Retina (tissue), 1 donor: ENCODE results near the gene TARDBP.
"Not testable (repeated sequence)": the region's sequence is repeated elsewhere in the genome, so short reads cannot be mapped to it uniquely, and the experiment has no call there.

ENCODE experiments used
- DNase-seq: peaks from one replicate; pipeline ENCODE4 v3.0.0-alpha.2; 2016

TARDBP gene

DNA sequence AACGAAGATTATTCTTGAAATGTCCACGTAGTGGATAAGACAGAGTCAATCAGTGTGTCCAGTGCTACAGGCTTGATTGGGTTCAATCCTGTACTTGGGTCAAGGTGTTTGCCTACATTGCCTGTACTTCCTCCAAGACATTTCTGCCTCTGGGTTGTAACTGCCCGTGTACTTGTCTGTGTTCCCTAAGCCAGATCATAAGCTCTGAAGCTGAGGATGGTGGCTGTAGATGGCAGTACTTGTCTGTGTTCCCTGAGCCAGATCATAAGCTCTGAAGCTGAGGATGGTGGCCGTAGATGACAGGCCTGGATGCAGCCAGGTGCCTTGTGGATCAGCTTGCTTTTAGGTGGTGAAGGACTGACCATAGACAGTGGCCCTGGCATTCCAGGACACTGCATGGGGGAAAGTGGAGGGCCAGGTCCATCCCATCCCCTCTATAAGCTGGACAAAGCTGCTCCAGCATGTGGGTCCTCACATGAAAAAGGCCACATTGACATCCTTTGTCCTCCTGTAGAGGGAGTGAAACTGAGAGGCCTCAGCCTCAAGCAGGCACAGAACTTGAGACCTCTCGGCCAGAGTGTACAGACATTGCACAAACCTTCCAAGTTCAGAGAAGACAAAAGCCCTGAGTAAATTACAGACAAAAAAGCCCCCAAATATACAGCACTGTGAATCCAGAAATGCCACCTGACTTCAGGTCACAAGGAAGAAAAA, 49.4 kb downstream of the TARDBP start:
- DNase-seq: no peak

DNA sequence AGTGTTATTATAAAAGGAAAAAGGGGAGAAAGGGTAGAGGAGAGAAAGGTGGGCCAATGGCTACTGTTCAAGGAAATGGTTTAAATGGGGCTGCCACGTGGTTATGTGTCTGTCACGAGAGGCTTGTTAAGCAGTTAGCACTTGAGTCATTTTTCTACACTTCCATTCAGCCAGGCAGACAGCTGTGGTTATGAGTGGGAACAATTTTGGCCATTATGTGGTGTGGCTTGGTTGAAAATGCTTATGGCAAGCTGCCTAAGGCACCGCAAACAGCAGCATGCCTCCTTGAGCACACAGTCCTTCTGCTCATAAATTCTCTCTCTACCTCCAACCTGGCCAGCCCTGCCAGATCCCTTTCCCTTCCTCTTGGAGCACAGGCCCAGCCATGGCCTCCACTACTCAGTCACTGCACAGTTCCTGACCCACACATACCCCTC, 50.5 kb downstream of the TARDBP start:
- DNase-seq: no peak

DNA sequence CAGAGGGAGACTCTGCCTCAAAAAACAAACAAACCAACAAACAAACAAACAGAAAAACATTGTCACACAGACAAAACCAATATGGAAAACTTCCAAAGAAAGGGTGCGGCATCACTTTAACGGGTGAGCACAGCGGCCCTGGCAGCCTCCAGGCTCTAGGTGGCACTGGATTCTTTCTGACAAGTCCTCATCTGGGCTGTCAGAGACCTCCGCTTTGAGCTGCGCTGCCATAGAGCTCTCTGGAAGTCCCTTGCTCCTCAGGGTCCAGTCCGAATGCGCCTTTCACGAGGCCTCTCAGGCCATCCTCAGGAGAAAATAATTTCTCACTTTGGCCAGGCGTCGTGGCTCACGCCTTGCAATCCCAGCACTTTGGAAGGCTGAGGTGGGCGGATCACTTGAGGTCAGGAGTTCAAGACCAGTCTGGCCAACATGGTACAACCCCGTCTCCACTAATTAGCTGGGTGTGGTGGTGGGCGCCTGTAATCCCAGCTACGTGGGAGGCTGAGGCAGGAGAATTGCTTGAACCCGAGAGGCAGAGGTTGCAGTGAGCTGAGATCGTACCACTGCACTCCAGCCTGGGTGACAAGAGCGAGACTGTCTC, 51.6 kb downstream of the TARDBP start:
- not testable (repeated sequence) for DNase-seq

DNA sequence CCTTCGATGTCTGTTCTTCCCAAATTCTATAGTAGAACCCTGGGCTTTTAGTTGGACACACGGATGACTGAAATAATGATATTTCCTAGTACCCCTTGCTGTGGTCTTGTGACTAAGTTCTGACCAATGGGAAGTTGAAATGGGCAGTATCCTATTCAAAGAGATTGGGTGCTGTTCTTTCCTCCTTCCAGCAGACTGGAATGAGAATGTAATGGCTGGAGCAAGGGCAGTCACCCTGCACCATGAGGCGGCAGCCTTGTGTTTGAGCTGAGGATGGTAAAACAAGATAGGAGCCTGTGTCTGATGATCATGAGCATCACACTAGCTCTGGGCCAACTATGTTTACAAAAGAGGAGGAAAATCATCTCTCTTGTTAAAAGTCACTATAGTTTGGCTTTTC, 52.5 kb downstream of the TARDBP start:
- DNase-seq: no peak

DNA sequence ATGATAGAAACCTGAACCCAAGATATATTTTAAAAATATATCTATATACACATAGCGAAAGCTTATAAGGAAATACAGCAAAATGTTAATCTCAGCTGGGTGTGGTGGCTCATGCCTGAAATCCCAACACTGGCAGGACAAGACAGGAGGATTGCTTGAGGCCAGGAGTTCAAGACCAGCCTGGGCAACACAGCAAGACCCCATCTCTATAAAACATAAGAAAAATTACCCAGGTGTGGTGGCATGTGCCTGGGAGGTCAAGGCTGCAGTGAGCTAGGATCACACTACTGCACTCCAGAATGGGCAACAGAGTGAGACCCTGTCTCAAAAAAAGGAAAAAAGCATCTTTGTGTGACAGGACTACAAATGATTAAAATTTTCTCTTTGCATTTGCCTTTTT, 53.3 kb downstream of the TARDBP start:
- DNase-seq: no peak

DNA sequence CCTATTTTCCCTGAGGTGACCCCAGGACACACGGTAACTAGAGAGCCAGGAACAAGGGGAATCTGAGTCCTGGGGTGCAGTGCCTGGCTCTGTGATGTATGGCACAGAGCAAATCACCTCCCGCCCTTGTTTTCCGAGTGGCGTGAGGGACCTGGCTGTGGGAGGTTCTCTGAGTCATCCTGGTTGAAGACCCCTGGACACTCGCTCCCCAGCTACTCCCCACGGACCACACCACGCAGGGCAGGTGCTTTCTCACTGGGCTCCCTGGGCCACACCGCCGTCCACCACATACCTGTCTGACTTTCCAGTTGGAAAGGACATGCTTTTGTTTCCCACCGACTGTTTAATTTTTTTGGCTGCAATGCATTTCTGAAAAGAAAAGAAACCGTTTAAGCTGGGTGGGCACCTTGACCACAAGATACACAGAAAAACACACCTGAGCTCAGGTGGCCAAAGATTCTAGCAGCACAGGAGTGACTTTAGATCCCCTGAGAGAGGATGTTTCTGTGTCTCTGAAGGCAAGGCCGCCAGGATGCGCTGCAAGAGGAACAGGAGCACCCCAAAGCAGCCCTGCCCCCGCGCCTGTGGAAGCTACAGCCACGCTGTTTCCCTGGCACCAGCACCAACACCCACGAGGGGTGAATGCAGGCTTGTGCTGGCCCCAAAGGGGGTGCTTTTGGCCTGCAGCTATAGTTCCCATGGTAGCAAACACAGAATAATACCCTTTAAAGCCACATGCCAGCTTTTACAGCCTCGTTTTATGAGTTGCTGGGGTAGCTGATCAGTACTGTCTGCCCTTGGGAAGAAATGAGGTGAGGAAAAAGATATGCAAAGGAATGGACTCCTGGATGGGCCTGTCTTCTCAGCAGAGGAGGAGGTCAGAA, 55.5 kb downstream of the TARDBP start:
- DNase-seq: no peak

DNA sequence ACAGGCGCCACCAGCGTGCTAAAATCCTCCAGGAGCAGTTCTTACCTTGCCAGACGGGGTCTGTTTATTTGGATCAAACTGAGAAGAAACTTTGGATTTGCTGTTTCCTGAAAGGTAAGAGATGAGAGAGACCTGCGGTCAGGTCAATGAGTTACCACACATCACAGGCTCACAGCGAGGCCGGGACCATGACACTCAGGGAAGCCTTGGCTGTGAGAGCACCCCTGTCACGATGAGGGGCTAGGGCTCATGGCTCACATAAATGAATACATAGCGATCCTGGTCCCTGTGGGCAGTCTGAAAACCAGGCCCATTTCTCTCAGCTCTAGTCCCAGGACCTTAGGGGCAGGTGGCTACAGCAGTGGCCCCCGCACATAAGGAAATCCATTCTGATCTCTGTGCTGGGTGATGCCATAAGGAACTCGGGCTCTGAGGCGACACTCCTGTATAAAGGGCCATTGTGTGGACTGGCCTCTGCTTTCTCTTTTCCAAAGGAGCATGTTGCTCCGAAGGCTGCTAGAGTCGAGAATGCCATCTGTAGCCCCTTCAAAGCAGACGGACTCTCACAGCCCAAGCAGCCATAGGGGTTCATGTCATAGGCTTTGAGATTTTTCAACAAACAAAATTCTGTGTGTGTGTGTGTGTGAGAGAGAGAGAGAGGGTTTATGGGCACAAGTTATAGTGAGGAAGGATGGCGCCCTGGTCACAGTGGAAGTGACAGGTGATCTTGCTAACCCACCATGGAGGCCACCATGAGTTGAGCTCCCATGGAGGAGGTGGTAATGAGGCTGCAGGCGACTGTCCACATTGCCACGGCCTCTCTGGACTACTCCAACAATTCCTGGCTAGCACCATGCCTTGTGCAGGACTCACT, 56.4 kb downstream of the TARDBP start:
- DNase-seq: no peak

DNA sequence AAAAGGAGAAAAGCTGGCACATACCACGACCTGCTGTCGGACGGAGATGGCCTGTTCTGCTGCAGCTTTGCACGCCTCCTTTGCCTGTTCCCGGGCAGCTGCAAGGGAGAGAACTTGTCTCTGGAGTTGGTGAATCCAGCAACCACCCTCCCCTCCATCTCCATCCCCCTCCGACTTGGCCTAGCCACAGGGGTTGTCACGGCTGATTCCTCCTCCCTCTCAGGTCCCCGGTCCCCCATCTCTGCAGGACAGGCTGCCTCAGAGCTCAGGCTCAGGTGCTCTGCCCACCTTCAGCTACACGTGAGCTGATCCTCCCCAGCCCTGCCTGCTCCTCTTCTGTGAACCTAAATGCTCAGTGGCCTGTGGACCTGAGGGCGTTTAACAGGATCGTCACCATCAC, 58.4 kb downstream of the TARDBP start:
- no peak for DNase-seq

DNA sequence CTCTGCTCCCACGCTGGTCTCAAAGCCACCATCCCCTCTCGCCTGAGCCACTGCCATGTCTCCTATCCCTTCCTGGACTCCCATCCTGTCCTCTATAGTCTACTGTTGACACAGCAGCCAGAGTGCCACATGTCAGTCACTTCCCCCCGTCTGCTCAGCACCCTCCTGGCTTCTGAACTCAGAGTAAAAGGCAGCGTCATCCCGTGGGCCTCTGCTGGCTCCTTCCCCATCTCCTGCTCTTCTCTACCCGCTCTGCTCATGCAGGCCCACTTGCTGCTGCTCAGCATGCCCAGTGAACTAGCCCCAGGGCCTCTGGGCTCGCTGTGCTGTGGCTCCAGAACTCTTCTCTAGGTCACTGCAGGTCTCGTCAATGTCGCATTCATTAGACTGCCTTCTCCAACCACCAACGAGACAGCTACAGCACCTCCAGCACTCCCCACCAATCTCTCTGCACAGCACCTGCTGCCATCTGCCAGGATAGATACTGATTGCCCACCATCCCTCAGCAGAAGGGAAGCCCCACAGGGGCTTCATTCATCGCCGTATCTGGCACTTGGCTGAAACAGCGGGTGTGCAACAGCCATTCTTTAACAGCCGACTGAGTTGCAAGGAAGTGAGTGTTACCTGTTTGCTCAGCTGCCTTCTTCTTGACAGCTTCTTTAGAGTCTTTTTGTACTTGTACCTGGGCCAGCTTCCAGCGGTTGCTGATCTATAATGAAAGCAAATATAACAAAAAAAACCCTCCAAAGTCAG, 59.2 kb downstream of the TARDBP start:
- DNase-seq: no peak

DNA sequence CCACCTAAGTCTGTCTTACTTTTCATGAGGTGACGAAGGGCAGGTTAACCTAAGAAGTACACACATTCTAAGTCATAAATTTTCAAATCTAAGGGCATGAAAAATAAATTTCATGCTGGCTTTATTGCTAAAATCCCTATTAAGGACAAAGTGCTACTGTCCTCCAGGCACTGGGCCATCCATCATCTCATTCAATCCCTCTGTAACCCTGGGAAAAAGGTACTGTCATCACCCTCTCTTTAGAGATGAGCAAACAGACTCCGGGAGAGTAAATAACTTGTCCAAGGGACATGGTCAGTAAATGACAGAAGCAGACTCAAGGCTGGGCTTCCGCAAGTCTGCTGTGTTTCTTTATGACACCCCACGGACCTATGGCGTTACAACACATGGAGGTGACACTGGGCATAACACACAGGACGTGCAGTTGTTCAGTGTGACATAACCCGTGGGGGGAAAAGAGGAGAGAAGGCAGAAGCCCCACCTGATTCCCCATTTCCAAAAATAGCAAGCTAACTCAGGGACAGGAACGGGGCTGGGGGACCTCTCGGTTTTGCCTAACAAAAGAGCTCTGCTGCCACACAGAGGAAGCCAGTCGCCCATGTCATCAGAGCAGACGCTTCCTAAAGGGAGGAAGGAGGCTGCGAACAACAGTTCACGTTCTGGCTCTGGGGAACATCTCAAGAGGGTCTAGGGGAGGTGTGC, 59.9 kb downstream of the TARDBP start:
- DNase-seq: no peak

DNA sequence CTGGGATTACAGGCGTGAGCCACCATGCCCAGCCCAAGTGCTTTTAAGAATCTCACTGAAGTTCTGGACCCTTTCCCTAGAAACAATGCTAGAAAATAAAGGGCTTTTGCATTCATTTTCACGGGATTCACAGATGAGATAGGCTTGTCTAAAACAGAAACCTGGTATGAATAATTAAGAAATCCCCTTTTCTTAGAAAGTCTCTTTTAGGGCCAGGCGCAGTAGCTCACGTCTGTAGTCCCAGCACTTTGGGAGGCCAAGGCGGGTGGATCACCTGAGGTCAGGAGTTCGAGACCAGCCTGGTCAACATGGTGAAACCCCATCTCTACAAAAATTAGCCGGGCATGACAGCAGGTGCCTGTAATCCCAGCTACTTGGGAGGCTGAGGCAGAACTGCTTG, 60.9 kb downstream of the TARDBP start:
- not testable (repeated sequence) for DNase-seq
